ENCODE results near the gene DUSP22.

Gene DUSP22

DNA sequence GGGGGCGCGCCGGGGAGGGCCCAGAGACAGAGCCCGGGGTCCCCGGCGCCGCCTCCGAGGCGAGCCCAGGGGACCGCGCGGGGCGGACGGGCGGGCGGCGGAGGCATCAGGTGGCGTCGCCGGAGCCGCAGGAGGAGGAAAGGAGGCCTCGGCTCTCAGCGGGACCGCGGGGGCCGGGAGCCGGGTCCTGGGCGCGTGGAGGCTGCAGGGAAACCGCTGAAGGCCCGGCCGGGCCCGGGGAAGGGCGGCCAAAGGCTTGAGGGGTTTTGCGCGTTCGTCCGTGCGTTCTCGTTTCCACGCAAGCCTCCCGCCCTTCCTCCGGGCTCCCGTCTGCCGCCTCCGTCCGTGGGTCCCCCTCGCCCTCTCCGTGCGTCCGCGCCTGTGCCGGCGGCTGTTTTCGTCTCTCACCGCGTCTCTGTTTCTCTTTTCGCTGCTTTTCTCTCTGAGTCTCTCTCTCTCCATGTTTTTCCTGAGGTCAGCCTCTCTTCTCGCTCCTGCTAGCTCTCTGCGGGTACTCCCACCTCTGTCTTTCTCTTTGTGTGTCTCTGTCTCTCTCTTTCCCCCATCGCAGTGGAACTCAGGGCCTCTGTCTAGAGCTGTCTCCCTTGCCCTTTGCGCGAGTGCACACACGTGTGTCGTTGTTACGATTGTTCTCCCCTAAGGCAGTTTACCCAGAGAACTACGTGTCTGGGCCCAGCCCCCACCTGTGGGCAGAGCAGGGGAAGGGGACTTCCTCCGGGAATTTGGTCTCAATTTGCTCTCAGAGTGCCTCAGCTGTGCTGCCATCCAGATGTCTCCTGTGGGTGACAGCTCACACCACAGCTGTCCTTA, 101.3 kb downstream of the DUSP22 start:
- peak overlapping the region; percentile 59; the same call in 1 of the 2 replicates for H3K9ac ChIP-seq (ENCODE audit: low read depth, low read length)
- H3K36me3 ChIP-seq (ENCODE audit: insufficient read depth, low read length): no peaks in the 10 kb centered on the region
- no peaks in the 10 kb centered on the region for H3K4me1 ChIP-seq (ENCODE audit: insufficient read depth, low read length)
- H3K9me3 ChIP-seq (ENCODE audit: control insufficient read depth, insufficient read depth, low read length): no peaks in the 10 kb centered on the region

- H3K4me1 ChIP-seq (ENCODE audit: insufficient read depth, low read length): no peaks in the 10 kb centered on the region
- no peaks in the 10 kb centered on the region for H3K9me3 ChIP-seq (ENCODE audit: control insufficient read depth, insufficient read depth, low read length)
- H3K9ac ChIP-seq (ENCODE audit: low read depth, low read length): no peak overlapping the region
- no peaks in the 10 kb centered on the region for H3K36me3 ChIP-seq (ENCODE audit: insufficient read depth, low read length)
These were observed 102.5 kb downstream of the DUSP22 start for GRCh38 chr6:394641-395289.

- no peaks in the 10 kb centered on the region for H3K9me3 ChIP-seq (ENCODE audit: control insufficient read depth, insufficient read depth, low read length)
- no peaks in the 10 kb centered on the region for H3K36me3 ChIP-seq (ENCODE audit: insufficient read depth, low read length)
- no peaks in the 10 kb centered on the region for H3K4me1 ChIP-seq (ENCODE audit: insufficient read depth, low read length)
- no peak overlapping the region for H3K9ac ChIP-seq (ENCODE audit: low read depth, low read length)
These were observed 103.3 kb downstream of the DUSP22 start for GRCh38 chr6:395432-396125.

GRCh38 chr6:396126-396520, 103.8 kb downstream of the DUSP22 start:
- no peaks in the 10 kb centered on the region for H3K36me3 ChIP-seq (ENCODE audit: insufficient read depth, low read length)
- no peak overlapping the region for H3K9ac ChIP-seq (ENCODE audit: low read depth, low read length)
- H3K4me1 ChIP-seq (ENCODE audit: insufficient read depth, low read length): no peaks in the 10 kb centered on the region
- no peaks in the 10 kb centered on the region for H3K9me3 ChIP-seq (ENCODE audit: control insufficient read depth, insufficient read depth, low read length)

DNA sequence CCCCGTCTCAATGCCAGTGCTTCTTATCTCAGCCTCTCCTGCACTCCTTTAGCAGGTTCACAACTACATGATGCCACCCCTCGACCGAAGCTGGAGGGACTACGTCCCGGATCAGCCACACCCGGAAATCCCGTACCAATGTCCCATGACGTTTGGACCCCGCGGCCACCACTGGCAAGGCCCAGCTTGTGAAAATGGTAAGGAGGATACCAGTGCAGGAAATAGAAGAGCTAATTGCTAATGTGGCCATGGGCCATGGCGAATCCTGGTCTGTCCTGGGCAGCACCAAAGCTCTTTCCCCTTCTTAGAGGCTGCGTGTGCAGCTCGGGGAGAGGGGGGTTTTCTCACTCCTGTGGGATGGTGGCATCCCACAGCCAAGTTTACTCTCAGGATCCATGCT, 104.8 kb downstream of the DUSP22 start:
- H3K4me1 ChIP-seq (ENCODE audit: insufficient read depth, low read length): no peaks in the 10 kb centered on the region
- no peaks in the 10 kb centered on the region for H3K36me3 ChIP-seq (ENCODE audit: insufficient read depth, low read length)
- no peak overlapping the region for H3K9ac ChIP-seq (ENCODE audit: low read depth, low read length)
- no peaks in the 10 kb centered on the region for H3K9me3 ChIP-seq (ENCODE audit: control insufficient read depth, insufficient read depth, low read length)

GRCh38 chr6:397604-398003, 105.3 kb downstream of the DUSP22 start:
- H3K9ac ChIP-seq (ENCODE audit: low read depth, low read length): no peak overlapping the region
- no peaks in the 10 kb centered on the region for H3K36me3 ChIP-seq (ENCODE audit: insufficient read depth, low read length)
- no peaks in the 10 kb centered on the region for H3K4me1 ChIP-seq (ENCODE audit: insufficient read depth, low read length)
- H3K9me3 ChIP-seq (ENCODE audit: control insufficient read depth, insufficient read depth, low read length): no peaks in the 10 kb centered on the region

- no peaks in the 10 kb centered on the region for H3K36me3 ChIP-seq (ENCODE audit: insufficient read depth, low read length)
- no peaks in the 10 kb centered on the region for H3K9me3 ChIP-seq (ENCODE audit: control insufficient read depth, insufficient read depth, low read length)
- H3K9ac ChIP-seq (ENCODE audit: low read depth, low read length): no peak overlapping the region
- H3K4me1 ChIP-seq (ENCODE audit: insufficient read depth, low read length): no peaks in the 10 kb centered on the region
These were observed 105.8 kb downstream of the DUSP22 start for GRCh38 chr6:398065-398464.

GRCh38 chr6:398558-399078, 106.3 kb downstream of the DUSP22 start:
- Histone ChIP-seq H3K9me3 (ENCODE audit: control insufficient read depth, insufficient read depth, low read length) (no peaks in the 10 kb centered on the region), H3K9ac (ENCODE audit: low read depth, low read length) (no peak overlapping the region), H3K36me3 (ENCODE audit: insufficient read depth, low read length) (no peaks in the 10 kb centered on the region), H3K4me1 (ENCODE audit: insufficient read depth, low read length) (no peaks in the 10 kb centered on the region)

GRCh38 chr6:399785-400534, 107.7 kb downstream of the DUSP22 start:
- no peaks in the 10 kb centered on the region for H3K4me1 ChIP-seq (ENCODE audit: insufficient read depth, low read length)
- H3K36me3 ChIP-seq (ENCODE audit: insufficient read depth, low read length): no peaks in the 10 kb centered on the region
- H3K9ac ChIP-seq (ENCODE audit: low read depth, low read length): no peak overlapping the region
- no peaks in the 10 kb centered on the region for H3K9me3 ChIP-seq (ENCODE audit: control insufficient read depth, insufficient read depth, low read length)

- Histone ChIP-seq H3K4me1 (ENCODE audit: insufficient read depth, low read length) (no peaks in the 10 kb centered on the region), H3K9ac (ENCODE audit: low read depth, low read length) (no peak overlapping the region), H3K9me3 (ENCODE audit: control insufficient read depth, insufficient read depth, low read length) (no peaks in the 10 kb centered on the region), H3K36me3 (ENCODE audit: insufficient read depth, low read length) (no peaks in the 10 kb centered on the region)
These were observed 108.5 kb downstream of the DUSP22 start for GRCh38 chr6:400815-401214.

All from ES-I3 (cell line).